Heart left ventricle (tissue), 13 donors: ENCODE results near the gene NTN4.

Experiments used
- POLR2A ChIP-seq, 2 donors: fragments of 450-650 bp; IDR thresholded peaks; one replicate each; pipeline ENCODE4 v1.6.1; 2017; ENCODE audit warnings: antibody characterized with exemption in 2 of 2, mild to moderate bottlenecking in 2 of 2, moderate library complexity in 2 of 2
- TF ChIP-seq, protein P1 (sequence below), 12 donors: fragments of 200-600 bp; sonication (generic) in 4 of 12; IDR thresholded peaks; one replicate each; pipeline versions ENCODE4 v1.5.0 to v1.8.0; 2018 to 2022; ENCODE audit warnings: antibody characterized with exemption in 12 of 12, mild to moderate bottlenecking in 5 of 12
- donor health status: ischemic (EF 13 %, LVEDD 7.1; RV severe dilation, severe dysfunction).
- donor health status: DM: no; HTN: yes; CAD: no.
- donor health status: DM: no; HTN: no; CAD: no.
- donor health status: ischemic (EF 25% LVEDD 6.9; RV normal size, moderate dysfunction).
- donor health status: ischemic (EF 25% LVEDD 5.7; RV mildly dilated, moderate dysfunction).
- donor health status: ischemic (EF 35%, LVEDD 5.7; RV mildly dilated, moderate dysfunction).
- donor health status: nonischemic (EF 11% LVEDD 7.7; RV severe dilation, severe dysfunction).
- donor health status: DM: yes; HTN: yes; CAD: no.
- donor health status: PGD.
- donor health status: ischemic (EF 29% LVEDD 5.4; RV normal size, mild dysfunction).
- donor health status: nonischemic (EF 23%, LVEDD 6.1; RV moderate dilation, normal function).

DNA sequence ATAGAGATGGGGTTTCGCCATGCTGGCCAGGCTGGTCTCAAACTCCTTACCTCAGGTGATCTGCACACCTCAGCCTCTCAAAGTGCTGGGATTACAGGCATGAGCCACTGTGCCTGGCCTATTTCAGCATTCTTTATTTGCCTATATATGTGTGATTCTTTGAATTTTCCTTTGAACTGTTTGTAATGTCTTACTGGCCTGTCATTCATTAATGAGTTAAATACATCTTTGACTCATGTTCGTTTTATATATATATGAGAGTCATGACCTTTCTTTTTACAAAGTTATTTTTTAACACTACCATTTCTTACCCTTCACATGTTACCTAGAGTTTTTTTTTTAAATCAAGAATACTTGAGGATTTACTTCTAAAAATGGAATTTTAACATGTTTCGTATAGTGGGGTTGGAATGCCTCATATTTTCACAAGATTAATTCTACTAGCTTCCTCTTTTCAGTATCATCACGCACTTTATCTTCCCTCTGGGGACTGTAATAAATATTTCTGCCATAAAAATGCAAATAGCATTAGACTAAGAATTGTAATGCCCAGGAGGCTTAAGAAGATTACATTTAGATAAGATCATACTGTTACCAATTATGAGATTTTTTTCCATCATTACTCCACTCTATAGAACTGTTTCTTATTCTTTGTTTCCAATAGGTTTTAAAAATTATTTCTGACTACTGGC is 66.7 kb downstream of the NTN4 start:
- TF ChIP-seq, protein P1, sequence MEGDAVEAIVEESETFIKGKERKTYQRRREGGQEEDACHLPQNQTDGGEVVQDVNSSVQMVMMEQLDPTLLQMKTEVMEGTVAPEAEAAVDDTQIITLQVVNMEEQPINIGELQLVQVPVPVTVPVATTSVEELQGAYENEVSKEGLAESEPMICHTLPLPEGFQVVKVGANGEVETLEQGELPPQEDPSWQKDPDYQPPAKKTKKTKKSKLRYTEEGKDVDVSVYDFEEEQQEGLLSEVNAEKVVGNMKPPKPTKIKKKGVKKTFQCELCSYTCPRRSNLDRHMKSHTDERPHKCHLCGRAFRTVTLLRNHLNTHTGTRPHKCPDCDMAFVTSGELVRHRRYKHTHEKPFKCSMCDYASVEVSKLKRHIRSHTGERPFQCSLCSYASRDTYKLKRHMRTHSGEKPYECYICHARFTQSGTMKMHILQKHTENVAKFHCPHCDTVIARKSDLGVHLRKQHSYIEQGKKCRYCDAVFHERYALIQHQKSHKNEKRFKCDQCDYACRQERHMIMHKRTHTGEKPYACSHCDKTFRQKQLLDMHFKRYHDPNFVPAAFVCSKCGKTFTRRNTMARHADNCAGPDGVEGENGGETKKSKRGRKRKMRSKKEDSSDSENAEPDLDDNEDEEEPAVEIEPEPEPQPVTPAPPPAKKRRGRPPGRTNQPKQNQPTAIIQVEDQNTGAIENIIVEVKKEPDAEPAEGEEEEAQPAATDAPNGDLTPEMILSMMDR (IDR thresholded peaks at IDR 0.05), result no peak
- TF ChIP-seq POLR2A (IDR thresholded peaks at IDR 0.05), result no peak
